SIG-M5 treated with dmso at 0.1 percent for 504 hours (cell line): ENCODE data around the gene PRRC2C.
A peak's percentile ranks its signal among the peaks of the same experiment; 100 is the strongest.
"Not testable (repeated sequence)": the region's sequence is repeated elsewhere in the genome, so short reads cannot be mapped to it uniquely, and the experiment has no call there.

ENCODE experiments used
- DNase-seq: peaks from one replicate; lab custom pipeline; 2025; ENCODE audit not compliant: unreplicated experiment; lab: John Stamatoyannopoulos, UW

The PRRC2C gene

DNA sequence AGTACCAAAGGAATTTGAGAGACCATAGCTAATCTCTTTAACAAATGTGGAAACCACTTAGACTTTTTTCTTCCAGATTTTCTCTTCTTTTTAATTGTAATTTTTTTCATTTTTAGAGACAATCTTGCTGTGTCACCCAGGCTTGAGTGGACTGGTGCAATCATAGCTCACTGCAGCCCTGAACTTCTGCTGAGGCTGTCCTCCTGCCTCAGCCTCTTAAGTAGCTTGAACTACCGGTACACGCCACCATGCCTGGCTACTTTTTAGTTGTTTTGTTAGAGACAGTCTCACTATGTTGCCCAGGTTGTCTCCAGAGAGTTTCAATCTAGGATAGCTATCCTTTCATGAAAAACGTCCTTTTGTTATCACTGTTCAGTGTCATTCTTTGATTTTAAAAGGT, 15.0 kb downstream of the PRRC2C start:
- DNase-seq: no peak

GRCh38 chr1:171500803-171501202, 15.5 kb downstream of the PRRC2C start:
- DNase-seq: no peak

- no peak for DNase-seq
Measured at GRCh38 chr1:171501305-171502024, 16.1 kb downstream of the PRRC2C start.

DNA sequence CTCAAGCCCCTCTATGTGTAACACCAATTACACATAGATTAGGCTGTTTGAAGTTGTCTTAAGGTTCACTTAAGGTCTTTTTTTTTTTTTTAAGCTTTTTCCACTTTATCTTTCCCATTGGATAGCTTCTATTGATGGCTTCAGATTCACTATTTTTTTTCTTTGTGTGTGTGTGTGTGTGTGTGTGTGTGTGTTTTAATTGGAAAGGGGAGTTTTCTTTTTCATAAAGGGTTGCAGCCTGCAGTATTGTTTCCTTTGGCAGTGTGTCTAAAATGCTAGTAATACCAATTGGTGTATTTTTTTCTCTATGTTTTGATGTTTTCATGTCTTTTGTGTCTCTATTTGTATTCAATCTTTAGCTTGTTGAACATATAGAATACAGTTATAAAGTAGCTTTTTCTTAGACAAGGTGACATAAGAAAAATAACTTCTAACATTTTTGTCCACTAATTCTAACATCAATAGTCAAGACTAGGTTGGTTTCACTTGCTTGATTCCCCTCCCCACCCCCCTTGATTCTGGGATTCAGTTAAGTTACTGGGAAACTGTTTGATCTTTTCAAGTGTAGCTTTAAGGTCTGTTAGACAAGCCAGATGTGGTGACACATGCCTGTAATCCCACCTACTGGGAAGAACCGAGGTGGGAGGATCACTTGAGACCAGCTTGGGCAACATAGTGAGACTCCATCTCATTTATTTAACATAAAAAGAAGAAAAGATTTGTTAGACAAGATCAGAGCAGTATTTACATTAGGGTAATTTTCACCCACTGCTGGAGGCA, 21.4 kb downstream of the PRRC2C start:
- DNase-seq: no peak

- no peak for DNase-seq
Measured at GRCh38 chr1:171507435-171507834, 22.1 kb downstream of the PRRC2C start.

- DNase-seq: no peak
Measured at GRCh38 chr1:171509191-171509590, 23.9 kb downstream of the PRRC2C start.

DNA sequence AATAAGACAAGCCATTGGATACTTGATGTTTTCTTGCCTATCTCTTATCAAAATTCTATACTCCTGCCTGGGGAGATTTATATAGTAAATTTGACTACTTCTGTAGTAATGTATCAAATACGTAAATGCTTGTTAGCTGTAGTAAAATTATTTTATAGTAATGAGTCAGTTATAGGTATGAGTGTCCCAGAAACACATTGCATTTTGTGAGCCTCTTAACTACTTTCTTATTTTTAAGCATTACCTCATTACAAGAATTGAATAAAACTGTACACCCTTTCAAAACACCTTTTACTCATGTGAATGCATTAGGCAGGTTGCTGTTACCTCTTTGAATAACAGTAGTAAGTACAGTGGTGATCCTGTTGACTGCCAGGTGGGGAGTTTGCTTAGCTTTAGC, 28.4 kb downstream of the PRRC2C start:
- no peak for DNase-seq

- DNase-seq: no peak
Measured at GRCh38 chr1:171515299-171515698, 30.0 kb downstream of the PRRC2C start.

- no peak for DNase-seq
Measured at GRCh38 chr1:171515741-171516140, 30.4 kb downstream of the PRRC2C start.

DNA sequence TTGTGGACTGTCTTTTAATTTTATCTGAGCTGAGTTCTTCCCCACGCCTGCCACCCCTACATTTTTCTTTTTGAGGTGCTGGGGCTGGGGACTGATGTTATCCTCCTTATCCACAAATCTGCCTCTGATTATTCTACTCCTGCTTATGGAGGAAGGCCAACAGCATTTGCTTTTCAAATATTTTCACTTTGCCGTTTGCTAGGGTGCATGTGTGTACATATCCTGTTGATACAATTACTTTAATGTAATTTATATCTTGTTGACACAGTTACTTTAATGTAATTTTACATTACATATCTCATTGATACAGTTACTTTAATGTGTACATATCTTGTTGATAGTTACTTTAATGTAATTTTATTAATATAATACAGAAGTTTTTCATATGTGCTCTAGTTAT, 36.2 kb downstream of the PRRC2C start:
- no peak for DNase-seq

DNA sequence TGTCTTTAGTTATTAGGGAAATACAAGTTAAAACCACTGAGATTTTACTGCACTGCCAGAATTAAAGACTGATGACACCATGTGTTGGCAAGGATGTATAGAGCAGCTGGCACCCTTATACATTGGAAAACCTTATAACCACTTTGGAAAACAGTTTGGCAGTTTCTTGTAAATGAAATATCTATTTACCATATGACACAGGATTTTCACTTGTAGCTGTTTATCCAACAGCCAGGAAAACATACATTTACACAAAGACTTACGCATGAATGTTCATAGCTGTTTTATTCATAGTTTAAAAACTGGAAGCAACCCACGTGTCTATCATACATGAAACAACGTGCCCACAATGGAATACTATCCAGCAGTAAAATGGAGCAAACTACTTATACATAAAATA, 45.3 kb downstream of the PRRC2C start:
- DNase-seq: no peak

GRCh38 chr1:171532520-171532919, 47.2 kb downstream of the PRRC2C start:
- no peak for DNase-seq

- DNase-seq: no peak
Measured at GRCh38 chr1:171545523-171545922, 60.2 kb downstream of the PRRC2C start.

DNA sequence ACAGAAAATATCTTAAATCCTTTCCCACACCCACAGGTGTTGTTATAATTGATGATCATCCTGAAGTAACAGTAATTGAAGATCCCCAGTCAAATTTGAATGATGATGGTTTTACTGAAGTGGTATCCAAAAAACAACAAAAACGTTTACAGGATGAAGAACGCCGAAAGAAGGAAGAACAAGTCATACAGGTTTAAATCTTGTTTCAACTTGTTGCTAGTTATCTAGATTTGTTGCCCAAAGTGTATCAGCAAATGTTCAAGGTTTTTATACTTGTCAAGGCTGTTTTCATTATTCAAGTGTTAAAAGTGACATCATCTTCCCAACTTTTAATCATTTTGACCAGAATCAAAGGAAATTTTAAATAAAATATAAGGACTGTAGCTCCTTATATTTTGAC, 64.7 kb downstream of the PRRC2C start:
- no peak for DNase-seq

DNA sequence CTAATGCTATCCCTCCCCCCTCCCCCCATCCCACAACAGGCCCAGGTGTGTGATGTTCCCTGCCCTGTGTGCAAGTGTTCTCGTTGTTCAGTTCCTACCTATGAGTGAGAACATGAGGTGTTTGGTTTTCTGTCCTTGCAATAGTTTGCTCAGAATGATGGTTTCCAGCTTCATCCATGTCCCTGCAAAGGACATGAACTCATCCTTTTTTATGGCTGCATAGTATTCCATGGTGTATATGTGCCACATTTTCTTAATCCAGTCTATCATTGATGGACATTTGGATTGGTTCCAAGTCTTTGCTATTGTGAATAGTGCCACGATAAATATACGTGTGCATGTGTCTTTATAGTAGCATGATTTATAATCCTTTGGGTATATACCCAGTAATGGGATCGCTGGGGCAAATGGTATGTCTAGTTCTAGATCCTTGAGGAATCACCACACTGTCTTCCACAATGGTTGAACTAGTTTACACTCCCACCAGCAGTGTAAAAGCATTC, 65.3 kb downstream of the PRRC2C start:
- DNase-seq: not testable (repeated sequence)

GRCh38 chr1:171553960-171554359, 68.6 kb downstream of the PRRC2C start:
- not testable (repeated sequence) for DNase-seq

- DNase-seq: no peak
Measured at GRCh38 chr1:171563675-171564074, 78.3 kb downstream of the PRRC2C start.

DNA sequence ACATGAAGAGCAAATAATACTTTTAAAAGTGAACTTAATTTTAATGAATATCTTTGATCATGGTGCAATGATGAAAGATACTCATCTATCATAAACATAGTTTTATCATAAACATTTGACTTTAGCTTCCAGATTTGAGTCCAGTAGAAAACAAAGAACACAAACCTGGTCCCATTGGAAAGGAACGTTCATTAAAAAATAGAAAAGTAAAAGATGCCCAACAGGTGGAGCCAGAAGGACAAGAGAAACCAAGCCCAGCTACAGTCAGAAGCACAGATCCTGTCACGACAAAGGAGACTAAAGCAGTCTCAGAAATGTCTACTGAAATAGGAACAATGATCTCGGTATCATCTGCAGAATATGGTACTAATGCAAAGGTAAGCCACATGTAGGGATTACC, 81.1 kb downstream of the PRRC2C start:
- DNase-seq: peak; percentile 26

- DNase-seq: no peak
Measured at GRCh38 chr1:171570295-171570694, 85.0 kb downstream of the PRRC2C start.

- DNase-seq: no peak
Measured at GRCh38 chr1:171576144-171576543, 90.8 kb downstream of the PRRC2C start.

DNA sequence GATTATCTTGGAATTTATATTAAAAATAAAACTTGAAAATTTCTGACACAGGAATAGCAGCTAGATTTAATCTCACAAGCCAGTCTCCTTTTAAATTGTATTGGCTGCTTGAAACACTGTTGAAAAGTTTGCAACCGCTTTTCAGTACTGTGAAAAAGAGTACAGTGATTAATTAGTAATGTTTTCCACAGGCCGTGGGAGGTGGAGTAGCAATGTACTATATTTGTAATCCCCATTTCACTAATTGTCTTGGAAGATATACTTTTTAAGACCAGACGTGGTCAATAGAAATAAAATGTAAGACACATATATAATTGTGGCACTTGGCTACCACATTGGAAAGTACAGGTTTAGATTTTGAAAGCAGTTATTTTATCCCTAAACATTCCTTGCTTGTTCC, 95.9 kb downstream of the PRRC2C start:
- no peak for DNase-seq

GRCh38 chr1:171581766-171582165, 96.4 kb downstream of the PRRC2C start:
- no peak for DNase-seq
